HG03175 (cell line): ENCODE data around the gene PPP1R7.

Source experiments
- ATAC-seq: cut with Tn5 transposase; IDR thresholded peaks from one replicate; pipeline ENCODE4 v1.9.1; 2021; ENCODE audit warnings: mild to moderate bottlenecking, moderate library complexity; ENCODE audit not compliant: unreplicated experiment

PPP1R7 gene

DNA sequence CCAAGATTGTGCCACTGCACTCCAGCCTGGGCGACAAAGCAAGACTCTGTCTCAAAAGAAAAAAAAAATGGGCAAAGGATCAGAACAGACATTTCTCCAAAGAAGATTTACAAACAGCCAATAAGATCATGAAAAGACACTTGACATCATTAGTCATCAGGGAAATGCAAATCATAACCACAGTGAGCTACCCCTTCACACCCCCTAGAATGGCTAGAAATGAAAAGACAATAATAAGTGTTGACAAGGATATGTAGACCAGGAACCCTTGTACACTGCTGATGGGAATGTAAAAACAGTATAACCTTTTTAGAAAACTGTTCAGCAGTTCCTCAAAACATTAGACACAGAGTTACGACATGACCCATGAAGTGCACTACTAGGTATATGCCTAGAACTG lies 29.8 kb upstream of the PPP1R7 start:
- ATAC-seq: no peak

DNA sequence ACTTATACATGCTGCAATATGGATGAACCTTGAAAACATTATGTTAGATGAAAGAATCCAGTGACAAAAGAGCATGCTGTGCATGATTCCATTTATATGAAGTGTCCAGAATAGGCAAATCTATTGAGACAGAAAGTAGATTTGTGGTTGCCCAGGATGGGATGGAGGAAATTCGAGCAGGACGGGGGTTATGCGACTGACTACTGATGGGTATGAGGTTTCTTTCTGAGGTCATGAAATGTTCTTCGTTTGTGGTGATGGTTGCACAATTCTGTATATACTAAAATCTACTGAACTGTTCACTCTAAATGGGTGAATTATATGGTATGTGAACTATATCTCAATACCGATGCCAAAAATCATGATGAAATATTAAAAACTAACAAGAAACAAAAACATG lies 29.3 kb upstream of the PPP1R7 start:
- no peak for ATAC-seq

DNA sequence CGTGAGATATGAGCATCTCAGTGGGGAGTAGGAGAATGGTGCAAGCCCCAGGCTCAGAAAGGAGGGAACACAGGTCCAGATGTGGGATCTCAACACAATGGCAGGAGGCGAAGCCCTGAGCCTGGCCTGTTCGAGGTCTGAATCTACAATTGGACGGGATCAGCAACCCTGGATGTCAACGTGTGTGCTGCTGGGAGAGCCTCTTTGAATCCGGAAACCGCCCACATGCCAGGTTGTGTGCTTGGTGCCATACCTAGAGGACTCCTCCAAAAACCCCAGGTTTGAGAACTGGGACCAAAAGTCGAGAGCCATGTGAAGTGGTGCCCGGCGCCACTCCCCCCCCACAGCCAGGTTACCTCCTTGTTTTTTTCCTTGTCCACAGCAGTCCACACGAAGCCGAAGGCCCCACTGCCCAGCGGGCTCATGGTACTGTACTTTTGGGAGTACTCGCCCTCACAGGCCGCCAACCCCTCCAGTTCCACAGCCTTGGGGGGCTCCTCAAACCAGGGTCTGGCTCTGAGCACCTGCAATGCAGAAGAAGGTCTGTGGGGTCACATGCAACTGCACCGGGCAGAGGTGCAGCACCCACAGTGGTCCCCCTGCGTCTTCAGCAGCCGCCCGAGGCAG lies 27.8 kb upstream of the PPP1R7 start:
- ATAC-seq: no peak

DNA sequence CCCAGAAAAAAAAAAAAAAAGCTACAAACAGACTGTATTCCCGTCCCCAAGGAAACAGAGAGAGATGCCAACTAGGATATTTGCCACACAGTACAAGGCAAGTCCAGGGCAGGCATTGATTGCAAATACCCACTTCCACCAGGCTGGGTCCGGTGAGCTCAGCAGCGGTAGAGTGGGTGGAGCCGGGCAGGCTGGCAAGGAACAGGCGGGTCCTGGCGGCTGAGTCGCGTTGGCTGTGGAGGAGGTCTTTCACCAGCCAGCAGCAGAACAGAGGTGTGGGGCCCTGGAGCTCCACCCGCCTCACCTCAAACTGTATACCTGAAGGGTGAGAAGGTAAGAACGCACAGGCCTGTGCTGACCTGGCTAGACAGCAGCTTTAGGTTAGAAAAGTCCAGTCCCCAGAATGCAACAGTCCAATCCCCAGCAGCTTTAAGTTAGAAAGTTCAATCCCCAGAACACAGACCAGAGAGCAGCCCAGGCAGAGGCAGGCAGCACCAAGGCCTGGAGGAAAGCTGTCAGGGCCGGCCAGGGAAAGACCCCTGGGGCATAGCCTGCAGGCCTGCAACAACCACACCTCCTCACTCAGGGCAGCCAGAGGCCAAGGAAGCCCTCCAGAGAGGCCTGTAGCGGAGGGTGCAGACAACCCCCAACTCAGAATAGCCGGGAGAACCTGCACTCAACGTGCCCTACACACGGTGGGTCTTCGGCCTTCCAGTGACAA lies 26.3 kb upstream of the PPP1R7 start:
- ATAC-seq: no peak

DNA sequence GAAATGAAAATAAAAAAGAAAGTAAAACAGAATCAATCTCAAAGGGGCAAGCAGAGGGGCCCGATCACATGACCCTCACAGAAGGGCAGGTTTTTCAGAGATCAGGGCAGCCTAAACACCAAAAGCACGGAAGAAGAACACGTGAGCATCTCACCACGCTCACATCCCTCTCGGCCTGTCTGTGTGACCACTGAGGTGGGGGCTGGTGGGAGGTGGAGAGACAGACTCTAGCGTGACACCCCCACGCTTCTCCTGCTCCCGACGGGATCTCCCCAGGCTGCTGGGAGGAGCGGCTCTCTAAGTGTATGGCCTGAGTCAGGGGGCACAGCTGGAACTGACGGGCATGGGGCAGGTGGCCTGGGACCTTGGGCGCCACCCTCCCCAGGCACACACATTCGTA lies 24.6 kb upstream of the PPP1R7 start:
- no peak for ATAC-seq

DNA sequence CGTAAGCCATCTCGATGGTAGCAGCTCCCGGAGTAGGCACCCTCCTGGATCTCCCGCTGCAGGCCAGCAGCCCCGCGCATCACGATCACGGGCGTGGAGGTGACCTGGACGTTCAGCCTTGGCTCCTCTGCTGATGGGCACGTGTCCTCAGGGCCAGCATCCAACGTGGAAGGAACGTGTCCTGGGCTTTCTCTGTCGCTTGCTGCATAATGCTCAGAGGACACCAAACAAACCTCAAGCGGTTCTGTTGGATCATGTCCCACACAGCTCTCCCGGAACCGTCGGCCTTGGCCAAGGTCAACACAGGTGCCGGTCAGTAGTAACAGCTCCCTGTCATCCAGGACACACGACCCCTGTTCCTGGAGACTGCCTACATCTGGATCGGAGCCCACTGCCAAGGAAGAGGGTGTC lies 24.1 kb upstream of the PPP1R7 start:
- ATAC-seq: no peak

DNA sequence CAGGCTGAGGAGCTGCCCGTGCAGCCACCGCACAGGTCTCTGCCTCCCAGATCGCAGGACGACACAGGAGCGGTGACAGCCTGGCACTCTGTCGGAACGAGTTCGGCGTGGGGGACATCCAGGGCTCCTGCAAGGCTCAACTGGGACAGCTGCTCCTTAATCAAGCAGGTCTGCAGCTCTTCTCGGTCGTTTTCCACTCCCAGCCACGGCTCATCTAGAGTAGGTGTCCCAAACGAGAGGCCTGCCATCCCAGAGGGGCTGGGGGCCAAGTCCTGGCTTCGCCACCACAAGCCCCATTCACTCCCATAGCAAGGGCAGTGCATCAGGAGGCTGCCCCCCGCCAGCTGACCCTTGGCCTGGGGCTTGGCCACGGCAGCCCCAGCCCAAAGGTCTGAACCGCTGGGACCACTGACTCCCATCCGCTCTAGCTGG lies 23.5 kb upstream of the PPP1R7 start:
- ATAC-seq: no peak

DNA sequence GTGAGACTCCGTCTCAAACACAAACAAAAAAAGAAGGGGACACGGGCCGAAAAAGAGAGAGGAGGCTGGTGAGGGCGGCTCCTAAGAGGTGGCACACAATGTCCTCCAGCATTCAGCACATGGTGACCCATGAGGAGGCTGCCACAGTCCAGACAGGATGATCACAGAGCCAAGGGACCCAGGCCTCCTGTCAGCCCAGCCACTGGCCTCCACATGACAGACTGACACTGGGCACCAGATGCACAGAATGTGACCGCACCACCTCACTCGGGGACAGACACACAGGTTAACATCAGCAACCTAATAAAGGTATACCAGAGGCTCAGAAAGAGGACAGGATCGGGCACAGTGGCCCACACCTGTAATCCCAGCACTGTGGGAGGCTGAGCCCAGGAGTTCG lies 22.0 kb upstream of the PPP1R7 start:
- ATAC-seq: no peak

DNA sequence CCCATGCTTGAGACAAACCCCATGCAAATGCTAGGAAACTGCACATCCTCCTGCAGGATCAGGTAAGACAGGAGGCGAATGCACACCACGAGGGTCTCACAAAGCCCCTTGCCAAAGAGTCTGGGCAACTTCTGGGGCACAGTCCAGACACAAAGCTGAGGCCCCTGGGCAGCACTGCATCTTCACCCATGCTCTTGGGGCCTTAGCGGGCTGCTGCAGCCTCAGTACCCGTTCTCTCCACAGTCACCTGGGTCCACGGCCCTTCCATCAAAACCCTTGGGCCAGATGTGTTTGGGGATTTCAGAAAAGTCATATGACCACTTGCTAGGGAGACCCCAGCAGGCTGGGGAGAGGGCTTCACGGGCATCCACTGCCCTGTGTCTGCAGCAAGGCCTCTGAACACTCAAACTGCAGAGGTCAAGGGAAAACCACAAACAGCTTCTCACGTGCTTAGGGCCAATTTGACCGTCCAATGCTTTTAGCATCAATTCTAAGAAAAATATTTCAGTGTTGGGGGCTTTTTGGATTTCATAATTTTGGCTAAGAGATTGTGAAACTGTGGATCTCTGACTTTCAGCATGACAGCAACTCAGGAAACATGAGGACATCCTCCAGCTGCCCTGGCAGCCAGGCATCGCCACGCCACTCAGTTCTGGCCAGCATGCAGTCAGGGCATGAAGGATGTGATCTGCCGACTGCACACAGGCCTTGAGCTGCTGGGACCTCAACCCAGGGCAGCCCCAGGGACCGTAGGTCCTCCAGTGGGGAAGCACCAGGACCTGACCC lies 21.0 kb upstream of the PPP1R7 start:
- ATAC-seq: no peak

DNA sequence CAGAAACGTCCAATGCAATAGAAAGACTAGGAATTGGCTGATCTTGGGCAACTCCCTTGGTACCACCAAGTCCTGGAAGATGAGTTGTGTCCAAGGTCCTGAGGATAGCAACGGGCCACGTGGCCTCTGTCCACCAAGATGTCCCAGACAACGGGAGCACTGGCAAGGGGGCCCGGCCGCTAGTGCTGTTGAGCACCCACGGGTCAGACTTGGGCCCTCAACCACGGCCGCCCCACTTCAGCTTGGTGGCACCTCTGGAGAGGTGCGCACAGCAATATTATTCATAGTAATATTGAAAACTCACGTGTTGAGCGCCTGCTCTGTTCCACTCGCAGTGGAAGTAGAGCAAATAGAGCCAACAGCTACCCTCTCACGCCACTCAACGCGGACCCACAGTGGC lies 20.0 kb upstream of the PPP1R7 start:
- ATAC-seq: no peak

DNA sequence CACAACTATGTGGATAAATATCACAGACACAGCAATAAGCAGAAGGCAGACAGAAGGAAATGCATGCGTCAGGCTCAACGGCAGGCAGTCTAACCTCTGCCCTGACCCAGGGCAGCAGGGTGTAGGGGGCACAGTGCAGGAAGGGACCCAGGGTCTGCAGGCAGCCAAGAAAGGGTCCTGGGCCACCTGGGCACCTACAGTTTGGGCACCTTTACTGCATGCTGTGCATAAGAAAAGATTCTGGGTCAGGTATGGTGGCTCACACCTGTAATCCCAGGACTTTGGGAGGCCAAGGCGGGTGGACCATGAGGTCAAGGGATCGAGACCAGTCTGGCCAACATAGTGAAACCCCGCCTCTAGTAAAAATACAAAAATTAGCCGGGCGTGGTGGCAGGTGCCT lies 18.7 kb upstream of the PPP1R7 start:
- ATAC-seq: no peak

DNA sequence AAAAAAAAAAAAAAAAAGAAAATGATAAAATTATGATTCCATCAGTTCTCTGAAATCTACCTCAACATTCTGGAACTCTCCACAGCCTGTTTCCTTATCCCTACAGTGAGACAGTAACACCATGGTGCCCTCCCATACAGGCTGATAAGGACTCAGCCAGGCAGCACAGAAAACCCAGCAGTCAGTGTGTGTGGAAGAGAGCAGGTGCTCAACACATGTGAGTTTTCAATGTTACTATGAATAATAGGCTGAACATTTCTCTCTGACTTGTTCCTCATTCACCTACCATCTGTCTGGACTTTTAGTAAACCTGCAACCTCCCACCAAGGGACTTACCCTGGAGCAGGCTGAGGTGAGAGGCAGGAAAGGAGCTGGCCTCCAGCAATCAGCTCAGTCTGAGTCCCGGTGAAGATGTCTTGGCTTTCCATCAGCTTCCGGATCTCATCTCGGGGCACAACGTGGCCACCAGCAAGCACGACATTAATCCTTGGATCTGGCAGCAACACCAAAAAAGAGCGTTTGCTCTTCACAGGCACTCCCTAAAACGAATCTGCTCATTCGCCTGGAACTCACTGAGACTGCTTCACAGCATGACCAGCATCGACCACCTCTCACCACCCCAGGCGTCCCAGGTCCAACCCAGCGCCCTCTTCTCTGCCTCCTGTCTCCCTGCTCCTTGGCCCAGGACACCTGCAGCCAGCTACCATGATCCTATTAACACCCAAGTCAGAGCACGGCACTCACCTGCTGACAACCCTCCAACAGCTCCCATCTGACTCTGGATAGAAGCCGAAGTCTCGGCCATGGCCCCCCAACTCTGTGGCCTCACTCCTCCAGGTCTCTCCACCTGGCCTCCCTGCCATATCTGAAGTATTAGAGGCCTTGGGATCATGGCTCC lies 17.5 kb upstream of the PPP1R7 start:
- ATAC-seq: no peak

DNA sequence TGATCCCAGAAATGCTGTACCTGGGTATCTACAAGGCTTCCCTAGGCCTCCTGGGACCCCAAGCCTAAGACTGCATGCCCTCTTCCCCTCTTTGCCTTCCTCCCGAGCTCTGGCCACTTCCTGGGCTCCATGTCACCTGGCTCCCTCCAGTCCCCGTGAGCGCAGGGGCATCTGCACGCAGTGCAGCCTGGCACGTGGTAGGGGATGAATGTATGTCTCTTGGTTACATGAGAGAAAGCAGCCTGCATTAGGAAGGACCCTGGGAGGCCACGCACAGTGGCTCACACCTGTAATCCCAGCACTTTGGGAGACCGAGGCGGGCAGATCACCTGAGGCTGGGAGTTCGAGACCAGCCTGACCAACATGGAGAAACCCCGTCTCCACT lies 16.8 kb upstream of the PPP1R7 start:
- ATAC-seq: no peak

DNA sequence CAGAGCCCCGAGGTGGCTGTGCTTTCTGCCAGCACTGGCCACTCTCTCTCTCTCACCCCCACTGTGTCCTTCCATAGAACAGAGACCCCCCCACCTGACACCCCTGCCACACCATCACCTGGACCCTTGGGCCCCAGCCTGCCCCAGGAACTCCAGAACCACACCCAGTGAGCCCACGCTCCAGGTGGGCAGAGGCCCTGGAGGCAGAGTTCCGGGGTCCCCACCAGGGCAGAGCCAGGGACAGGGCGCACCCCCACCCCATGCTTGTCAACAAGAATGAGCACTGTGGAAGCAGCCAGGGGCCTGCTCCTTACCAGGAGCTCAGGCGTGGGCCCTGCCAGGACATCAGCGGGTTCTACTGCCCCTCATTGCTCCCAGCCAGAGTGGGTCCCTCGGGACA lies 15.6 kb upstream of the PPP1R7 start:
- ATAC-seq: no peak

DNA sequence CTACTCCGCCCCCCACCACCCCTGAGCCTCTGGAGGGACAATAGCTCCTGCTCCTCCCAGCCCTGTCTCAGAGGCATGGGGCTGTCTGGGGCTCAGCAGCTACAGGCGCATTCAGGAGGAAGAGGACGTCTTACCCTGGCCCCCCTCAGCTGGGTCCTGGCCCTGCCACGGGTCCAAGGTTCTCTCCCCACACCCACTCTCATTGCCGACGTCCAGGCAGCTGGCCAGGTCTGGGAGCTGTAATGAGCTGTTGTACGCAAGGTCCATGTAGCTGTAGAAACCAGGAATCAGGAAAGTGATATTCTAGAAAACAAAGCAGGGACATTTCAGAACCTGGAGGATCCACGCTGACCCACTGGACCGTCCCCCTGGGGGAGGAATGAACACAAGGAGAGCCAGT lies 14.5 kb upstream of the PPP1R7 start:
- no peak for ATAC-seq

DNA sequence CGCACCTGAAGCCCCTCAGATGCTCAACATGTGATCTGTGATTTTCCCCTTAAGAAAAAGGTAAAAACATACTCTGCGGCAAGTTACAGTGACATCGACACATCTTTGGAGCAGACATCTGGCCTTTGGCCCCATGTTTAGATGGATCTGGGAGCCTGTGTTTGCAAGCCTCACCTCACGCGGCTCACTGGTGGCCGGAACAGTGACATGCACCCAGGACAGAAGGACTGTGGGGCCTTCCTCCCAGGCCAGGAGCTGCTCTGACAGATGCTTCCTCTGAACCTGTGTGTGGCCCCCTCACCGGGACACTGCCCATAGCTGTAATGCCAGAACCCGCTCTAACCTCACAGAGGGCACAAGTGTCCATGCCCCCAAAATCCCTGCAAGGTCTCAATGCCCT lies 14.1 kb upstream of the PPP1R7 start:
- ATAC-seq: no peak

DNA sequence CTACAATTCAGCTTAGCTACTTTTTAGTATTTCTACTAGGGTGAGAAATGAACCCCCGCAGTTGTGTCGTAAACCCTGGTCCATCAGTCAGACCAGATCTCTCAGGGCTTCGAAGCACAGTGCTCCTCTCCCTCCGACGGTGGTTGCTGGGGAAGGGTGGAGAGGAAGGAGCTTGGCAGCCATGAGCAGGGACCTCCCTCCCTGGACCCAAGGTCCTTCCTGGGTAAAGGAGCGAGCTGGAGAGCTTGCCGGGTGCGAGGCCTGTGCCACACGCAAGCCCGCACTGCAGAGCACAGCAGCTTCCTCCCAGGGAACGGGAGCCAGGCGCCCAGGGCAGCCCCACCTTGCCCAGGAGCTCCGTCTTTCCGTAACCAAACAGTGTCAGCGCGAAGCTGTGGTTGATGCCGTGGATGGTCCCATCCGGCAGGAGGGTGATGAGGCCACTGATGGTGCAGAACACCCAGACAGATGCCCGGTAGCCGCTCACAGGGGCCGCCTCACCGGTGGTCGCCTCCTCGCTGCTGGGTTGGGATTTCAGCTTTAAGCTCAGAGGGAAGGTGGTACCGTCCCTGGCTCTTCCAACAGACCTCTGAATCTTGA lies 13.5 kb upstream of the PPP1R7 start:
- no peak for ATAC-seq

DNA sequence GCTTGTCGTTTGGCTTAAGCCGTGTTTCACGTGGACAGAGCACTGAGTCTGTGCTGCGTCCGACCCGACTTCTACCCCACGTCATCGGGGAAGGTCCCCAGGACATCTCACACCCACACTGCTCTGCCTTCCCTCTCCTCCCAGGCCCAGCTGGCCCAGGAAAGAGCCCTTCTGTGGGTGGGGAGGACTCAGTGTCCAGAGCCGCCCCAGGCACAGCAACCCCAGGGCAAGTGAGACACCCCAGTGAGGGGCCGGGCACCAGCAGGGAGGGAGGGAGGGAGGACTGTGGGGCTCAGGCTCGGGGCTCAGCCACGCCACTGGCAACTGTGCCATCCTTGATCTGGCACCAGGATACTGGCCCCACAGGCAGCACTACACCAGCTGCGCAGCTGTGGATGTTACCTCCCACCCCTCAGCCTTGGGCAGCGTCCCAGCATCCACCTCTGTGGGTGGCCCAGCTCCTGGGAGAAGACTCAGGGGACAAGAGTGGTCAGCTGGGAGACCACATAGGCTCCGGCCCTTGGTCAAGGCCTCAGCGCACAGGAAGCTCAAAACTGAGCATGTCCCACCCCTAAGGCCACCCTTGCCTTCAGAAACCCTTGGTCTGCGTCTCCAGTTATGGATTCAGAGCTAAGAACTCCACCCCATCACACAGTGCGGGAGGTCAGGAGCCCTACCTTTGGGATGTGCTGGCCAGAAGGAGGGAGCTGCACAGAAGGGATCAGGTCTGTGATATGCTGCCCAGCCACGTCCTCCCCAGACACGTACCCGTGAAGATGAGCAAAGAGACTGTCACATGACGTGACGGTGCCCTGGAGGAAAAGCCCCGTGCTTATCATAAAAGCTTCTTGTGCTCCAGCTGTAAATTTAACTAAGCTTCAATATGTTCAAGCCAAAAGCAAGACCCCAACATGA lies 12.7 kb upstream of the PPP1R7 start:
- no peak for ATAC-seq

DNA sequence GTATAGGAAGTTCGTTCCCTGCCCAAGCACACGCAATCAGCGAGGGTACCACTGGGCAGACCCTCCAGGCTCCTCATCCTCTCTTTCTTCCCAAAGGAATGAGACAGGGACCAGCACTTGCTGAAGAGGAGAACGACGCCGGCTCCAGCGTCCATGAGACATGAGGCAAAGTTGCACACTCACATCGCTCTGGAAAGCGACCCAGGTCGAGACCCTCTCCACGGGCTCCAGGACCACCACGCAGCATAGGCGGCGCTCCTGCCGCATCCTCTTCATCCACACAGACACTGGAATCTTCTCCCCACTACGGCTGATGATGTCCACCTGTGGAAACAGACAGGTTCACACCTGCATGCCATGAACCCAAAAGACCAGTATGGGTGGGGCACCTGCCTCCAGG lies 11.8 kb upstream of the PPP1R7 start:
- ATAC-seq: no peak
